Activated CD4-positive, alpha-beta memory T cell treated with anti-CD3 and anti-CD28 coated beads, Interleukin-2, amount 10 ng/mL, durations not matched to agents 7 days and 5 days (primary cell): ENCODE measurements around the gene TBC1D2. TPM values are rescaled to one million over a fixed set of nuclear protein-coding genes. Genes with fewer than 3 reads are reported as not detected.
"Not testable (repeated sequence)": the region's sequence is repeated elsewhere in the genome, so short reads cannot be mapped to it uniquely, and the experiment has no call there.

ENCODE experiments used
- CTCF ChIA-PET: fragments of 350-600 bp; sonication (Branson Sonifier 250); formaldehyde crosslinking; loops from one replicate; lab custom pipeline; 2021; ENCODE audit warnings: antibody characterized with exemption, inconsistent platforms; lab: Charles Lee
- POLR2A ChIA-PET: fragments of 350-600 bp; sonication (Branson Sonifier 250); formaldehyde crosslinking; loops from one replicate; lab custom pipeline; 2021; ENCODE audit warnings: antibody characterized with exemption; lab: Charles Lee
- DNase-seq: peaks from one replicate; pipeline ENCODE4 v3.0.0-alpha.2; 2020
- H3K27ac Mint-ChIP-seq: one replicate; pipeline ENCODE4 v1.8.0; 2021; ENCODE audit warnings: mild to moderate bottlenecking, mixed read lengths
- H3K27me3 Mint-ChIP-seq: one replicate; pipeline ENCODE4 v1.8.0; 2021; ENCODE audit warnings: mixed read lengths
- H3K36me3 Mint-ChIP-seq: one replicate; pipeline ENCODE4 v1.8.0; 2021; ENCODE audit warnings: low read depth, mixed read lengths
- H3K4me1 Mint-ChIP-seq: one replicate; pipeline ENCODE4 v1.8.0; 2021; ENCODE audit warnings: mixed read lengths
- H3K4me3 Mint-ChIP-seq: one replicate; pipeline ENCODE4 v1.8.0; 2021; ENCODE audit warnings: mild to moderate bottlenecking, mixed read lengths
- H3K9me3 Mint-ChIP-seq: one replicate; pipeline ENCODE4 v1.8.0; 2021; ENCODE audit warnings: mixed read lengths
- total RNA-seq, 2 experiments: library from RNA; stranded (reverse); gene quantifications; one replicate each; pipeline ENCODE4 v1.2.3, GENCODE V29; 2021

Gene TBC1D2
- total RNA-seq, 2 experiments from 2014 or later: 11.0 to 11.9 TPM

GRCh38 chr9:98285446-98285845 is 30.0 kb upstream of the TBC1D2 start:
- Mint-ChIP-seq H3K27ac (no peak overlapping the region), H3K4me3 (no peak overlapping the region), H3K4me1 (no peaks in the 10 kb centered on the region), H3K27me3 (peaks cover 19% of the 10 kb centered on the region), H3K36me3 (no peaks in the 10 kb centered on the region), H3K9me3 (no peaks in the 10 kb centered on the region)
- POLR2A ChIA-PET: no interaction called here
- no peak for DNase-seq
- CTCF ChIA-PET: no interaction called here

GRCh38 chr9:98284754-98285153 is 29.3 kb upstream of the TBC1D2 start:
- H3K27ac Mint-ChIP-seq: no peak overlapping the region
- H3K4me1 Mint-ChIP-seq: no peaks in the 10 kb centered on the region
- no peak overlapping the region for H3K4me3 Mint-ChIP-seq
- ChIA-PET POLR2A (no interaction called here), CTCF (no interaction called here)
- DNase-seq: no peak
- no peaks in the 10 kb centered on the region for H3K9me3 Mint-ChIP-seq
- H3K36me3 Mint-ChIP-seq: no peaks in the 10 kb centered on the region
- H3K27me3 Mint-ChIP-seq: peaks cover 19% of the 10 kb centered on the region

- H3K9me3 Mint-ChIP-seq, H3K36me3 Mint-ChIP-seq, H3K4me1 Mint-ChIP-seq, H3K27ac Mint-ChIP-seq, POLR2A ChIA-PET, H3K4me3 Mint-ChIP-seq, DNase-seq: not testable (repeated sequence)
- peaks cover 27% of the 10 kb centered on the region for H3K27me3 Mint-ChIP-seq
- CTCF ChIA-PET: interaction anchor here (1.1 kb wide), 1 partner anchor 173 kb away, joined by 3 read pairs; no protein-coding TSS in a partner anchor
These were observed 27.7 kb upstream of the TBC1D2 start for GRCh38 chr9:98283143-98283542.

DNA sequence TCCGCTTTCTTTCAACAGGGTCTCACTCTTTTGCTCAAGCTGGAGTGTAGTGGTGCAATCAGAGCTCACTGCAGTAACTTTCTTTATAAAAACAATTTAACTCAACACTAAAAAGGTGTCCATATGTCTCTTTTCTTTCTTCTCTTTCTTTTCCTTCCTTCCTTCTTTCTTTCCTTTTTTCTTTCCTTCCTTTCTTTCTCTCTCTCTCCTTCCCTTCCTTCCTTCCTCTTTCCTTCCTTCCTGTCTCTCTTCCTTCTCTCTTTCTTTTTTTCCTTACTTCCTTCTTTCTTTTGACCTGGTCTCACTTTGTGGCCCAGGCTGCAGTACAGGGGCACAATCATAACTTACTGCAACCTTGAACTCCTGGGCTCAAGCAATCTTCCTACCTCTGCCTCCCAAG is 25.8 kb upstream of the TBC1D2 start:
- no peak overlapping the region for H3K27ac Mint-ChIP-seq
- no peaks in the 10 kb centered on the region for H3K4me1 Mint-ChIP-seq
- no peaks in the 10 kb centered on the region for H3K36me3 Mint-ChIP-seq
- ChIA-PET CTCF (interaction anchor here (0.9 kb wide), 1 partner anchor 35 kb away, joined by 3 read pairs; no protein-coding TSS in a partner anchor), POLR2A (no interaction called here)
- H3K4me3 Mint-ChIP-seq: no peak overlapping the region
- H3K27me3 Mint-ChIP-seq: peaks cover 40% of the 10 kb centered on the region
- DNase-seq: no peak
- no peaks in the 10 kb centered on the region for H3K9me3 Mint-ChIP-seq

- H3K9me3 Mint-ChIP-seq: no peaks in the 10 kb centered on the region
- peaks cover 42% of the 10 kb centered on the region for H3K27me3 Mint-ChIP-seq
- no peaks in the 10 kb centered on the region for H3K36me3 Mint-ChIP-seq
- no peak overlapping the region for H3K27ac Mint-ChIP-seq
- no peak overlapping the region for H3K4me3 Mint-ChIP-seq
- ChIA-PET CTCF (interaction anchor here (0.9 kb wide), 1 partner anchor 35 kb away, joined by 3 read pairs; no protein-coding TSS in a partner anchor), POLR2A (no interaction called here)
- DNase-seq: no peak
- no peaks in the 10 kb centered on the region for H3K4me1 Mint-ChIP-seq
These were observed 25.1 kb upstream of the TBC1D2 start for GRCh38 chr9:98280574-98280973.

DNA sequence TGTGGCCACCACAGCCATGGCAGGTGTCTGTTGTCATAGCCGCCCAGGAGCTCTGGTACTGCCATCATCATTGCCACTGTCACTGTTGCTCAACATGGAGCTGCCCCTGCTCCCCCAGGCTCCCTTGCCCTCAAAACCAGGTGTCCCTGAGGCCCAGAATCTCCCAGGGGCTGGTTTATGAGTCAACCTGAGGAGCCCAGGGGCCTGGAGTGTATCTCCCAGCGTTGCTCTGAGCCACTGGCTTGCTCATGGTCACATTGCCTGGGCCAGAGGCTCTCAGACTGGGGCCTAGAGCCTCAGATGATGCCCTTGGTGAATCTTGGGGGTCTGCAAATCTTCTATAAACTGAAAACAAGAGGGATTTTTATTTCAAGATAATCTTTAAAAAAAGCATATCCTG is 24.7 kb upstream of the TBC1D2 start:
- ChIA-PET CTCF (no interaction called here), POLR2A (no interaction called here)
- H3K36me3 Mint-ChIP-seq: no peaks in the 10 kb centered on the region
- H3K27me3 Mint-ChIP-seq: peaks cover 45% of the 10 kb centered on the region
- H3K9me3 Mint-ChIP-seq: no peaks in the 10 kb centered on the region
- no peaks in the 10 kb centered on the region for H3K4me1 Mint-ChIP-seq
- no peak for DNase-seq
- H3K27ac Mint-ChIP-seq: no peak overlapping the region
- H3K4me3 Mint-ChIP-seq: no peak overlapping the region

- H3K36me3 Mint-ChIP-seq: no peaks in the 10 kb centered on the region
- H3K4me1 Mint-ChIP-seq: no peaks in the 10 kb centered on the region
- DNase-seq: no peak
- ChIA-PET CTCF (interaction anchor here (1.1 kb wide), 1 partner anchor 84 kb away, joined by 3 read pairs; no protein-coding TSS in a partner anchor), POLR2A (interaction anchor here (1.3 kb wide), 1 partner anchor 20 kb away, joined by 5 read pairs; no protein-coding TSS in a partner anchor)
- H3K4me3 Mint-ChIP-seq: no peak overlapping the region
- H3K27ac Mint-ChIP-seq: no peak overlapping the region
- H3K27me3 Mint-ChIP-seq: peaks cover 51% of the 10 kb centered on the region
- H3K9me3 Mint-ChIP-seq: no peaks in the 10 kb centered on the region
These were observed 21.5 kb upstream of the TBC1D2 start for GRCh38 chr9:98276907-98277469.

- CTCF ChIA-PET: no interaction called here
- peaks cover 52% of the 10 kb centered on the region for H3K27me3 Mint-ChIP-seq
These were observed 19.7 kb upstream of the TBC1D2 start for GRCh38 chr9:98275159-98275558.

DNA sequence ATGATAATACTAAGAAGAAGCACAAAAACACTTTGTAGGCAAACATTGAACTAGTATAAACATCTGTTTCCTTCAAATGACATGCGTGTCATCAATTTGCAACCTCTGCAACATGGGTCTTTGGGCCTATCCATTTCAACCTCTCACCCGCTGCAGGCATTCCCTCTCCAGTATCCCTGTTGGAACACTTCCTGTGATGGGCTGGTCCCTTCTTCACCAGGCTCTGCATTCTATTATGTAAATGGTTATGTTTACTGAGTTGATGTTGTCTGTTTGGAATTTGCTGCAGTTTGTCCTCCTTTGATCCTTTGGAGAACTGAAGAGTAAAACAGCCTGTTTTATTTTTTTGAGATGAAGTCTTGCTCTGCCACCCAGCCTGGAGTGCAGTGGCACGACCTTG is 16.6 kb upstream of the TBC1D2 start:
- H3K4me3 Mint-ChIP-seq: no peak overlapping the region
- ChIA-PET CTCF (no interaction called here), POLR2A (no interaction called here)
- no peak overlapping the region for H3K27ac Mint-ChIP-seq
- H3K4me1 Mint-ChIP-seq: no peaks in the 10 kb centered on the region
- H3K27me3 Mint-ChIP-seq: peaks cover 69% of the 10 kb centered on the region
- H3K9me3 Mint-ChIP-seq: no peaks in the 10 kb centered on the region
- DNase-seq: no peak
- H3K36me3 Mint-ChIP-seq: no peaks in the 10 kb centered on the region

More at GRCh38 chr9:98275159-98275558, 19.7 kb upstream of the TBC1D2 start:
- POLR2A ChIA-PET: no interaction called here
- Mint-ChIP-seq H3K36me3 (no peaks in the 10 kb centered on the region), H3K27ac (no peak overlapping the region), H3K4me1 (no peaks in the 10 kb centered on the region), H3K4me3 (no peak overlapping the region), H3K9me3 (no peaks in the 10 kb centered on the region)
- DNase-seq: no peak

DNA sequence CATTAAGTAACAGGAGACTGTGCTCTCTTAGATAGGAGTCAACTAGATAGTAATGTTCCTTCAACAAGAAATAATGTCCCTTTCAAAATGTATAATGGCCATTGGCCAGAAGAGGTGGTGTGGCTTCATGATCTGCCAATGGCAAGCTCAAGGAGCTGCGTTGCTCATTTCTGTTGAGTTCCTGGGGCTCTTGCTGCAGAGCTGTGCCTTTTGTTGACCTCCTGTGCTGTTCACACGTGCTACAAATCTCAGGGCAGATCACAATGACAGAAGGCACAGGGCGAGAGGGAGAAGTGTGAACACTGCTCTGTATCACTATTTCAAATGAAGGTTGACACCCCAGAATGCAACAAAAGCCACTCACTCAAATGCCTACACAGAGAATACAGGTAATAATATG is 16.0 kb upstream of the TBC1D2 start:
- Mint-ChIP-seq H3K4me1 (no peaks in the 10 kb centered on the region), H3K4me3 (no peak overlapping the region), H3K27ac (no peak overlapping the region), H3K36me3 (no peaks in the 10 kb centered on the region), H3K27me3 (peaks cover 65% of the 10 kb centered on the region), H3K9me3 (no peaks in the 10 kb centered on the region)
- DNase-seq: no peak
- CTCF ChIA-PET: no interaction called here
- POLR2A ChIA-PET: no interaction called here

GRCh38 chr9:98270284-98270683 is 14.8 kb upstream of the TBC1D2 start:
- POLR2A ChIA-PET: interaction anchor here (0.8 kb wide), 1 partner anchor 13 kb away, joined by 3 read pairs; no protein-coding TSS in a partner anchor
- DNase-seq, H3K36me3 Mint-ChIP-seq, H3K9me3 Mint-ChIP-seq, H3K4me1 Mint-ChIP-seq, H3K27ac Mint-ChIP-seq, CTCF ChIA-PET, H3K4me3 Mint-ChIP-seq: not testable (repeated sequence)
- H3K27me3 Mint-ChIP-seq: peaks cover 63% of the 10 kb centered on the region

- DNase-seq, H3K27ac Mint-ChIP-seq, H3K36me3 Mint-ChIP-seq, H3K9me3 Mint-ChIP-seq, H3K4me3 Mint-ChIP-seq, CTCF ChIA-PET, H3K4me1 Mint-ChIP-seq, POLR2A ChIA-PET: not testable (repeated sequence)
- H3K27me3 Mint-ChIP-seq: peaks cover 60% of the 10 kb centered on the region
These were observed 14.2 kb upstream of the TBC1D2 start for GRCh38 chr9:98269652-98270051.

DNA sequence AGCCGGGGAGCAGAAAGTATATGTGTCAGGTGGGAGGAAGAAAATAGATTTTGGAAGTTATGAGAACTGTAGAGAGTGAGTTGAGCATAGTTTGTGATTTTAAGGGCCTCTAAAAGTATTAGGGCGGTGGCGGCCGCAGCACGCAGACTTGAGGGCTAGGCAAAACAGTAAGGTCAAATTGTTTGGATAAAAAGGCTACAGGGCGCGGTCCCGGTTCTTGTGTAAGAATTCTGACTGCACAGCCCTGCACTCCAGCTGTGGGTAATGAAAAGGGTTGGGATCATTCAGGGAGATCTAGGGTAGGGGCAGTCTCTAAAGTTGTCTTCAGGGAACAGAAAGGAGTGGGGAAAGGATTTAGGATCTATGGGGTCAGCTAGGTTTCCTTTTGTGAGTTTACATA is 12.1 kb upstream of the TBC1D2 start:
- H3K4me1 Mint-ChIP-seq, CTCF ChIA-PET, H3K4me3 Mint-ChIP-seq, POLR2A ChIA-PET, H3K27ac Mint-ChIP-seq, DNase-seq, H3K36me3 Mint-ChIP-seq, H3K9me3 Mint-ChIP-seq: not testable (repeated sequence)
- peaks cover 55% of the 10 kb centered on the region for H3K27me3 Mint-ChIP-seq

GRCh38 chr9:98264516-98264915 is 9.1 kb upstream of the TBC1D2 start:
- DNase-seq: no peak
- Mint-ChIP-seq H3K9me3 (no peaks in the 10 kb centered on the region), H3K4me1 (no peaks in the 10 kb centered on the region), H3K36me3 (no peaks in the 10 kb centered on the region), H3K27ac (no peak overlapping the region), H3K27me3 (peaks cover 33% of the 10 kb centered on the region), H3K4me3 (no peak overlapping the region)
- POLR2A ChIA-PET: interaction anchor here (1.4 to 1.7 kb wide), 2 partner anchors 59 to 146 kb away, joined by 4 to 6 read pairs; partner anchors contain the start of gene TRIM14
- CTCF ChIA-PET: interaction anchor here (0.9 to 2.8 kb wide), 8 partner anchors 24 to 342 kb away, joined by 3 to 17 read pairs (median 4); partner anchors contain the start of genes TRIM14 and TRMO
